ENCODE results near the gene THSD7B.

DNA sequence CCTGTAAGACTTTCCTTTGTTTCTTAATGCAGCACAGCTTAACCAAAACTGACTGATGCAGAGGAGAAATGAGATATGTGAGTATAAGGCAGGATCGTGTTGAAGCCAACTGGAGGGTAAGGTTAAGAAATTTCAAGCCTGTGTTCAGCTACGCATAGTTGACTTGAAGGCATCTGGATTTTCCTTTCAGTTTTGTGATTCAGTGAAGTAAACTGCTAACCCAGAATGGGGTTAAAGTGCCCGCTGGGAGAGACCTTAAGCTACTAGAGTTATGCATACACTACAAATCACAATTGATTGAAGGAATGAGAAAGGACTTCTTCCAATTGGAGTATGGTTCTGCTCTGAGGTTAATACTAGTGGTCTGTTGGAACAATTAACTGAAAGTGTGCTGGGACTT is 22.6 kb downstream of the THSD7B start:
- TF ChIP-seq, protein P1, sequence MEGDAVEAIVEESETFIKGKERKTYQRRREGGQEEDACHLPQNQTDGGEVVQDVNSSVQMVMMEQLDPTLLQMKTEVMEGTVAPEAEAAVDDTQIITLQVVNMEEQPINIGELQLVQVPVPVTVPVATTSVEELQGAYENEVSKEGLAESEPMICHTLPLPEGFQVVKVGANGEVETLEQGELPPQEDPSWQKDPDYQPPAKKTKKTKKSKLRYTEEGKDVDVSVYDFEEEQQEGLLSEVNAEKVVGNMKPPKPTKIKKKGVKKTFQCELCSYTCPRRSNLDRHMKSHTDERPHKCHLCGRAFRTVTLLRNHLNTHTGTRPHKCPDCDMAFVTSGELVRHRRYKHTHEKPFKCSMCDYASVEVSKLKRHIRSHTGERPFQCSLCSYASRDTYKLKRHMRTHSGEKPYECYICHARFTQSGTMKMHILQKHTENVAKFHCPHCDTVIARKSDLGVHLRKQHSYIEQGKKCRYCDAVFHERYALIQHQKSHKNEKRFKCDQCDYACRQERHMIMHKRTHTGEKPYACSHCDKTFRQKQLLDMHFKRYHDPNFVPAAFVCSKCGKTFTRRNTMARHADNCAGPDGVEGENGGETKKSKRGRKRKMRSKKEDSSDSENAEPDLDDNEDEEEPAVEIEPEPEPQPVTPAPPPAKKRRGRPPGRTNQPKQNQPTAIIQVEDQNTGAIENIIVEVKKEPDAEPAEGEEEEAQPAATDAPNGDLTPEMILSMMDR (conservative IDR thresholded peaks at IDR 0.05; ENCODE audit: low read depth in 2 of 2) = no peak
- TF ChIP-seq EZH2 (IDR thresholded peaks at IDR 0.05; ENCODE audit: low read depth, unreplicated experiment) = no peak
- TF ChIP-seq, protein P2, sequence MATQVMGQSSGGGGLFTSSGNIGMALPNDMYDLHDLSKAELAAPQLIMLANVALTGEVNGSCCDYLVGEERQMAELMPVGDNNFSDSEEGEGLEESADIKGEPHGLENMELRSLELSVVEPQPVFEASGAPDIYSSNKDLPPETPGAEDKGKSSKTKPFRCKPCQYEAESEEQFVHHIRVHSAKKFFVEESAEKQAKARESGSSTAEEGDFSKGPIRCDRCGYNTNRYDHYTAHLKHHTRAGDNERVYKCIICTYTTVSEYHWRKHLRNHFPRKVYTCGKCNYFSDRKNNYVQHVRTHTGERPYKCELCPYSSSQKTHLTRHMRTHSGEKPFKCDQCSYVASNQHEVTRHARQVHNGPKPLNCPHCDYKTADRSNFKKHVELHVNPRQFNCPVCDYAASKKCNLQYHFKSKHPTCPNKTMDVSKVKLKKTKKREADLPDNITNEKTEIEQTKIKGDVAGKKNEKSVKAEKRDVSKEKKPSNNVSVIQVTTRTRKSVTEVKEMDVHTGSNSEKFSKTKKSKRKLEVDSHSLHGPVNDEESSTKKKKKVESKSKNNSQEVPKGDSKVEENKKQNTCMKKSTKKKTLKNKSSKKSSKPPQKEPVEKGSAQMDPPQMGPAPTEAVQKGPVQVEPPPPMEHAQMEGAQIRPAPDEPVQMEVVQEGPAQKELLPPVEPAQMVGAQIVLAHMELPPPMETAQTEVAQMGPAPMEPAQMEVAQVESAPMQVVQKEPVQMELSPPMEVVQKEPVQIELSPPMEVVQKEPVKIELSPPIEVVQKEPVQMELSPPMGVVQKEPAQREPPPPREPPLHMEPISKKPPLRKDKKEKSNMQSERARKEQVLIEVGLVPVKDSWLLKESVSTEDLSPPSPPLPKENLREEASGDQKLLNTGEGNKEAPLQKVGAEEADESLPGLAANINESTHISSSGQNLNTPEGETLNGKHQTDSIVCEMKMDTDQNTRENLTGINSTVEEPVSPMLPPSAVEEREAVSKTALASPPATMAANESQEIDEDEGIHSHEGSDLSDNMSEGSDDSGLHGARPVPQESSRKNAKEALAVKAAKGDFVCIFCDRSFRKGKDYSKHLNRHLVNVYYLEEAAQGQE (IDR thresholded peaks at IDR 0.05; ENCODE audit: unreplicated experiment) = no peak
- TF ChIP-seq POLR2AphosphoS5 (IDR thresholded peaks at IDR 0.05; ENCODE audit: low read depth) = no peak
- TF ChIP-seq CREB1 (CRISPR knock-in tag; IDR thresholded peaks at IDR 0.05; ENCODE audit: low read depth) = no peak
- no peak for TF ChIP-seq EZH2phosphoT487 (IDR thresholded peaks at IDR 0.05; ENCODE audit: unreplicated experiment)
